ENCODE data around the gene SLC9C1.

The SLC9C1 gene

GRCh38 chr3:112129925-112130637 is 163.9 kb downstream of the SLC9C1 start:
- DNase-seq = no peak

GRCh38 chr3:112128843-112129727 is 164.9 kb downstream of the SLC9C1 start:
- DNase-seq = peak; percentile 22

- DNase-seq = no peak
These were observed 166.2 kb downstream of the SLC9C1 start for GRCh38 chr3:112127522-112128494.

- DNase-seq = no peak
These were observed 167.5 kb downstream of the SLC9C1 start for GRCh38 chr3:112126511-112126911.

GRCh38 chr3:112124907-112125607 is 169.0 kb downstream of the SLC9C1 start:
- DNase-seq = no peak

- no peak for DNase-seq
These were observed 170.5 kb downstream of the SLC9C1 start for GRCh38 chr3:112123548-112123947.

- DNase-seq = no peak
These were observed 171.1 kb downstream of the SLC9C1 start for GRCh38 chr3:112122870-112123269.

GRCh38 chr3:112121577-112122547 is 172.2 kb downstream of the SLC9C1 start:
- no peak for DNase-seq

- no peak for DNase-seq
These were observed 173.8 kb downstream of the SLC9C1 start for GRCh38 chr3:112119962-112120836.

- DNase-seq = no peak
These were observed 176.0 kb downstream of the SLC9C1 start for GRCh38 chr3:112117841-112118571.

- no peak for DNase-seq
These were observed 176.6 kb downstream of the SLC9C1 start for GRCh38 chr3:112117415-112117814.

- DNase-seq = no peak
These were observed 177.2 kb downstream of the SLC9C1 start for GRCh38 chr3:112116748-112117186.

- DNase-seq = no peak
These were observed 178.1 kb downstream of the SLC9C1 start for GRCh38 chr3:112115806-112116383.

- no peak for DNase-seq
These were observed 178.8 kb downstream of the SLC9C1 start for GRCh38 chr3:112115161-112115739.

GRCh38 chr3:112114576-112115160 is 179.3 kb downstream of the SLC9C1 start:
- no peak for DNase-seq

- DNase-seq = peak; percentile 46
These were observed 182.1 kb downstream of the SLC9C1 start for GRCh38 chr3:112111785-112112402.

GRCh38 chr3:112109322-112109721 is 184.7 kb downstream of the SLC9C1 start:
- no peak for DNase-seq

Data from activated T-cell treated with anti-CD3 and anti-CD28 coated beads for 4 hours (primary cell).